MCF 10A (cell line): Measurements from ENCODE around the gene ZNF302. TPM values are rescaled to one million over a fixed set of nuclear protein-coding genes. Genes with fewer than 3 reads are reported as not detected.

ENCODE experiments used
- BruUV-seq: library from RNA; stranded (reverse); fragments of 400-500 nt; replicated peaks from 2 replicates; lab custom pipeline; 2021; lab: Mats Ljungman, UMichigan
- CTCF ChIA-PET: fragments of 300-600 bp; sonication (Branson Sonifier 250); formaldehyde crosslinking; extraction: SDS; loops from one replicate; lab custom pipeline; 2021; ENCODE audit warnings: antibody characterized with exemption, inconsistent platforms; lab: Yijun Ruan, JAX
- POLR2A ChIA-PET: fragments of 300-600, 350-650 bp; sonication (Branson Sonifier 250); formaldehyde crosslinking; extraction: SDS; loops from one replicate; lab custom pipeline; 2020; ENCODE audit warnings: antibody characterized with exemption, inconsistent platforms; lab: Yijun Ruan, JAX
- DNase-seq: peaks from one replicate; pipeline ENCODE4 v3.0.0-alpha.2; 2018; ENCODE audit not compliant: unreplicated experiment
- H3K27ac Mint-ChIP-seq: one replicate; pipeline ENCODE4 v1.8.0; 2022; ENCODE audit warnings: mild to moderate bottlenecking, low read depth, mixed read lengths; ENCODE audit not compliant: unreplicated experiment
- H3K27me3 Mint-ChIP-seq: one replicate; pipeline ENCODE4 v1.8.0; 2022; ENCODE audit warnings: mixed read lengths; ENCODE audit not compliant: insufficient read depth, unreplicated experiment
- H3K36me3 Mint-ChIP-seq: one replicate; pipeline ENCODE4 v1.8.0; 2022; ENCODE audit warnings: mild to moderate bottlenecking, moderate library complexity, mixed read lengths; ENCODE audit not compliant: insufficient read depth, unreplicated experiment
- H3K4me1 Mint-ChIP-seq: one replicate; pipeline ENCODE4 v1.8.0; 2022; ENCODE audit warnings: mixed read lengths; ENCODE audit not compliant: insufficient read depth, unreplicated experiment
- H3K4me3 Mint-ChIP-seq: one replicate; pipeline ENCODE4 v1.8.0; 2022; ENCODE audit warnings: mild to moderate bottlenecking, moderate library complexity, mixed read lengths; ENCODE audit not compliant: unreplicated experiment
- H3K9me3 Mint-ChIP-seq: one replicate; pipeline ENCODE4 v1.8.0; 2022; ENCODE audit warnings: mixed read lengths; ENCODE audit not compliant: unreplicated experiment
- CTCF ChIP-seq: fragments of 200-600 bp; IDR thresholded peaks from one replicate; pipeline ENCODE4 v1.8.0; 2022; ENCODE audit warnings: antibody characterized with exemption, mild to moderate bottlenecking; ENCODE audit not compliant: unreplicated experiment
- intact Hi-C: fragments of 100-400 bp; cut with micrococcal nuclease; formaldehyde crosslinking; loops from 2 replicates; pipeline ENCODE4 v1.14.1; 2022
- total RNA-seq: library from RNA; stranded (reverse); gene quantifications from 2 replicates; pipeline ENCODE4 v1.2.3, GENCODE V29; 2022

Gene ZNF302
- total RNA-seq, 1 experiment from 2014 or later: 3.9 TPM

DNA sequence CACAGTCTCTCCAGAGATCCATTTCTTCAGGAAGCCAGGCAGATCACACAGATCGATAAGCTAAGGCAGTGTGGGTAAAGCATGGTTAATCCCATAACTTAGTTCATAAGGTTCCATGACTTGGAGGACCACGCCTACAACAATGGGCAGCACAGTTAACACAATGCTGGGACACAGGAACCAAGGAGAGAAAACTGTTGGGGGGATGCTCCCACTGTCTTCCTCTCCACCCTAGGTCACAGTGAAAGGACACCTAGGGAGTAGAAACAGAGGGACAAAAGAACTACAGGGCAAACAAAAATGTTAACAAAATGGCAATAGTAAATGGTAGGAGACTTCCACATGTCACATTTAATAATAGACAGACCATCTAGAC lies 35.8 kb downstream of the ZNF302 start:
- peaks cover 14% of the 10 kb centered on the region for H3K9me3 Mint-ChIP-seq
- intact Hi-C loops: loop anchor here (5.0 kb wide), 1 partner anchor 671 kb away; no protein-coding TSS in a partner anchor
- H3K4me3 Mint-ChIP-seq: no peak overlapping the region
- ChIA-PET POLR2A (no interaction called here), CTCF (interaction anchor here (0.7 to 2.7 kb wide), 23 partner anchors 8 to 1283 kb away, joined by 3 to 17 read pairs (median 4); no protein-coding TSS in a partner anchor)
- no TSS peak for BruUV-seq
- no peaks in the 10 kb centered on the region for H3K27me3 Mint-ChIP-seq
- H3K36me3 Mint-ChIP-seq: no peaks in the 10 kb centered on the region
- TF ChIP-seq CTCF: no peak
- H3K27ac Mint-ChIP-seq: no peak overlapping the region
- H3K4me1 Mint-ChIP-seq: peaks cover 6% of the 10 kb centered on the region
- no peak for DNase-seq

GRCh38 chr19:34715357-34715756 lies 37.9 kb downstream of the ZNF302 start:
- no TSS peak for BruUV-seq
- CTCF ChIA-PET: interaction anchor here (0.6 kb wide), 1 partner anchor 76 kb away, joined by 3 read pairs; no protein-coding TSS in a partner anchor

DNA sequence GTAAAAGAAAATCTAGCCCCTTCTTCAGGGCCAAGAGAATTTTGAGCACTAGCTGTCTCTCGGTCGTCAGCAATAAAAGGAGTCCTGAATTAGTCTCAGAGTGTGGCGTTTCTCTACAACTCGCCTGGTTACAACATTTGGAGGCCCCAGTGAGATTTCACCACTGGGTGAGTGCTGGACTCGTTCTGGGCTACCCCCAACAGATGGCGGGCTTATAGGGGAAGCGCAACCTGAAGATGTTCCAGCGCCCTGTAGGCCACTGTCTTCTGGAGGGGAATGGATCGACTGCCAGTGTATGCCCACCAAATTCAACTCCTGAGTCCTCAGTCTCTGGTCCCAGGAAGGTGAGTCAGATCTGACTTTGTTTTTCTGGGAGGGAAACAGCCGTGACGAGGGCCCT lies 44.9 kb downstream of the ZNF302 start:
- no peak overlapping the region for H3K27ac Mint-ChIP-seq
- H3K4me1 Mint-ChIP-seq: no peaks in the 10 kb centered on the region
- DNase-seq: no peak
- no TSS peak for BruUV-seq
- no peaks in the 10 kb centered on the region for H3K36me3 Mint-ChIP-seq
- POLR2A ChIA-PET: interaction anchor here (1.0 kb wide), 1 partner anchor 204 kb away, joined by 3 read pairs; the partner anchor contains the start of gene ZNF30
- CTCF ChIA-PET: interaction anchor here (0.6 to 0.8 kb wide), 2 partner anchors 251 to 368 kb away, joined by 3 read pairs; no protein-coding TSS in a partner anchor
- H3K4me3 Mint-ChIP-seq: no peak overlapping the region
- H3K27me3 Mint-ChIP-seq: peaks cover 37% of the 10 kb centered on the region
- no peaks in the 10 kb centered on the region for H3K9me3 Mint-ChIP-seq
- TF ChIP-seq CTCF: no peak
- intact Hi-C loops: no loop called here

More at GRCh38 chr19:34715357-34715756, 37.9 kb downstream of the ZNF302 start:
- H3K4me1 Mint-ChIP-seq: peaks cover 6% of the 10 kb centered on the region
- DNase-seq: no peak
- POLR2A ChIA-PET: no interaction called here
- H3K27ac Mint-ChIP-seq: no peak overlapping the region
- intact Hi-C loops: no loop called here
- peaks cover 14% of the 10 kb centered on the region for H3K9me3 Mint-ChIP-seq
- no peaks in the 10 kb centered on the region for H3K36me3 Mint-ChIP-seq
- H3K4me3 Mint-ChIP-seq: no peak overlapping the region
- H3K27me3 Mint-ChIP-seq: no peaks in the 10 kb centered on the region
- TF ChIP-seq CTCF: no peak

- peaks cover 37% of the 10 kb centered on the region for H3K27me3 Mint-ChIP-seq
- no peaks in the 10 kb centered on the region for H3K4me1 Mint-ChIP-seq
- DNase-seq: no peak
- no peaks in the 10 kb centered on the region for H3K9me3 Mint-ChIP-seq
- H3K27ac Mint-ChIP-seq: no peak overlapping the region
- CTCF ChIA-PET: interaction anchor here (0.5 to 1.5 kb wide), 3 partner anchors 13 to 508 kb away, joined by 4 to 8 read pairs (median 5); no protein-coding TSS in a partner anchor
- POLR2A ChIA-PET: no interaction called here
- intact Hi-C loops: no loop called here
- TF ChIP-seq CTCF: no peak
- no TSS peak for BruUV-seq
- no peaks in the 10 kb centered on the region for H3K36me3 Mint-ChIP-seq
- no peak overlapping the region for H3K4me3 Mint-ChIP-seq
Observed at GRCh38 chr19:34725400-34725799, 47.9 kb downstream of the ZNF302 start.
